Testis (tissue), 2 donors: Measurements from ENCODE around the gene NELL1.

Experiments
- CTCF ChIP-seq, 3 experiments: fragments of 450-650 bp in 2 of 3; fragments of 200-600 bp in 1 of 3; sonication (generic) in 1 of 3; IDR thresholded peaks; one replicate each; pipeline ENCODE4 v1.5.1; 2016 to 2019; ENCODE audit warnings: antibody characterized with exemption in 3 of 3, mild to moderate bottlenecking in 2 of 3, moderate library complexity in 1 of 3
- POLR2A ChIP-seq: fragments of 450-650 bp; IDR thresholded peaks from one replicate; pipeline ENCODE4 v1.6.1; 2017; ENCODE audit warnings: antibody characterized with exemption, mild to moderate bottlenecking, moderate library complexity

GRCh38 chr11:21353425-21353824, 684.0 kb downstream of the NELL1 start:
- no peak for TF ChIP-seq POLR2A
- TF ChIP-seq CTCF (IDR thresholded peaks at IDR 0.05) = no peak
